Activated T-cell treated with anti-CD3 and anti-CD28 coated beads, Interleukin-2, amount 50 U/mL, for 48 hours (primary cell): Measurements from ENCODE around the gene TAMALIN.
A peak's percentile ranks its signal among the peaks of the same experiment; 100 is the strongest.
"Not testable (repeated sequence)": the region's sequence is repeated elsewhere in the genome, so short reads cannot be mapped to it uniquely, and the experiment has no call there.

ENCODE experiments used
- DNase-seq, 2 experiments: peaks; one replicate each; pipeline ENCODE4 v3.0.0-alpha.2; 2020

TAMALIN gene

GRCh38 chr12:52006726-52007157 lies at the start of gene TAMALIN:
Gene TAMALIN (plus strand): TSS chr12:52006946. CDS start chr12:52007020, 74 bp downstream.
- peak; percentile 78 to 84 for DNase-seq

- no peak for DNase-seq
Measured at GRCh38 chr12:51958542-51958941, 48.2 kb upstream of the TAMALIN start.

- DNase-seq: no peak
Measured at GRCh38 chr12:51959211-51959610, 47.5 kb upstream of the TAMALIN start.

- DNase-seq: no peak
Measured at GRCh38 chr12:51959921-51960320, 46.8 kb upstream of the TAMALIN start.

GRCh38 chr12:51960488-51960887 lies 46.3 kb upstream of the TAMALIN start:
- no peak for DNase-seq

GRCh38 chr12:51960890-51961289 lies 45.9 kb upstream of the TAMALIN start:
- DNase-seq: no peak

- DNase-seq: no peak
Measured at GRCh38 chr12:51961834-51962233, 44.9 kb upstream of the TAMALIN start.

GRCh38 chr12:51962737-51963136 lies 44.0 kb upstream of the TAMALIN start:
- no peak for DNase-seq

GRCh38 chr12:51963477-51963876 lies 43.3 kb upstream of the TAMALIN start:
- DNase-seq: no peak

GRCh38 chr12:51969643-51970042 lies 37.1 kb upstream of the TAMALIN start:
- no peak for DNase-seq

- peak; percentile 66 to 69 for DNase-seq
Measured at GRCh38 chr12:51970904-51971646, 35.7 kb upstream of the TAMALIN start.

GRCh38 chr12:51971679-51972421 lies 34.9 kb upstream of the TAMALIN start:
- DNase-seq: no peak

GRCh38 chr12:51972422-51972812 lies 34.3 kb upstream of the TAMALIN start:
- DNase-seq: no peak

GRCh38 chr12:51972849-51973273 lies 33.9 kb upstream of the TAMALIN start:
- peak; percentile 76 to 78 for DNase-seq

GRCh38 chr12:51973560-51973959 lies 33.2 kb upstream of the TAMALIN start:
- no peak for DNase-seq

GRCh38 chr12:51974646-51975045 lies 32.1 kb upstream of the TAMALIN start:
- no peak for DNase-seq

- DNase-seq: no peak
Measured at GRCh38 chr12:51975196-51975595, 31.6 kb upstream of the TAMALIN start.

- DNase-seq: no peak
Measured at GRCh38 chr12:51976376-51977160, 30.2 kb upstream of the TAMALIN start.

GRCh38 chr12:51977320-51977753 lies 29.4 kb upstream of the TAMALIN start:
- DNase-seq: no peak

GRCh38 chr12:51979306-51979705 lies 27.4 kb upstream of the TAMALIN start:
- not testable (repeated sequence) for DNase-seq

- DNase-seq: peak; percentile 73 to 77
Measured at GRCh38 chr12:51980051-51980808, 26.5 kb upstream of the TAMALIN start.

- DNase-seq: no peak
Measured at GRCh38 chr12:51980809-51981127, 26.0 kb upstream of the TAMALIN start.

GRCh38 chr12:51984657-51985056 lies 22.1 kb upstream of the TAMALIN start:
- DNase-seq: no peak
